ENCODE data around the gene AEN. TPM values are rescaled to one million over a fixed set of nuclear protein-coding genes. Genes with fewer than 3 reads are reported as not detected.
A peak's percentile ranks its signal among the peaks of the same experiment; 100 is the strongest.

Gene AEN
- total RNA-seq, 6 donors from 2014 or later, result 7.5 to 37.6 (median 18.4) TPM

DNA sequence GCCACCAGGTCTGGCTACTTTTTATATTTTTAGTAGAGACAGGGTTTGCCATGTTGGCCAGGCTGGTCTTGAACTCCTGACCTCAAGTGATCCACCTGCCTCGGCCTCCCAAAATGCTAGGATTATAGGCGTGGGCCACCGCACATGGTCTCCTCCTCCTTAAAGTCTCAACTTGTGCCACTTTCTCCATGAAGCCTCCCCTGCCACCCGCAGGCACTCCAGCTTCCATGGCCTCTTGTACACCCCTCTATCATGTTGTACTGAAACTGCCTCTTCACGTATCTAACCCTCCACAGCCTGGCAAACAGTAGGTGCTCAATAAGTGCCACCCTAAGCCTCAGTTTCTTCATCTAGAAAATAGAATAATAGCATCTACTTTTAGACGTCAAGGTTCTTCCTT, 57.6 kb downstream of the AEN start:
- no peaks in the 10 kb centered on the region for H3K36me3 ChIP-seq
- DNase-seq (no peak), ATAC-seq (ENCODE audit: low FRiP score in 2 of 2) (no peak)
- no peak for TF ChIP-seq EP300 (IDR thresholded peaks at IDR 0.05)
- TF ChIP-seq, protein P1, sequence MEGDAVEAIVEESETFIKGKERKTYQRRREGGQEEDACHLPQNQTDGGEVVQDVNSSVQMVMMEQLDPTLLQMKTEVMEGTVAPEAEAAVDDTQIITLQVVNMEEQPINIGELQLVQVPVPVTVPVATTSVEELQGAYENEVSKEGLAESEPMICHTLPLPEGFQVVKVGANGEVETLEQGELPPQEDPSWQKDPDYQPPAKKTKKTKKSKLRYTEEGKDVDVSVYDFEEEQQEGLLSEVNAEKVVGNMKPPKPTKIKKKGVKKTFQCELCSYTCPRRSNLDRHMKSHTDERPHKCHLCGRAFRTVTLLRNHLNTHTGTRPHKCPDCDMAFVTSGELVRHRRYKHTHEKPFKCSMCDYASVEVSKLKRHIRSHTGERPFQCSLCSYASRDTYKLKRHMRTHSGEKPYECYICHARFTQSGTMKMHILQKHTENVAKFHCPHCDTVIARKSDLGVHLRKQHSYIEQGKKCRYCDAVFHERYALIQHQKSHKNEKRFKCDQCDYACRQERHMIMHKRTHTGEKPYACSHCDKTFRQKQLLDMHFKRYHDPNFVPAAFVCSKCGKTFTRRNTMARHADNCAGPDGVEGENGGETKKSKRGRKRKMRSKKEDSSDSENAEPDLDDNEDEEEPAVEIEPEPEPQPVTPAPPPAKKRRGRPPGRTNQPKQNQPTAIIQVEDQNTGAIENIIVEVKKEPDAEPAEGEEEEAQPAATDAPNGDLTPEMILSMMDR (IDR thresholded peaks at IDR 0.05), result no peak
- no peak for TF ChIP-seq POLR2AphosphoS5 (IDR thresholded peaks at IDR 0.05)
- no peak for TF ChIP-seq POLR2A (IDR thresholded peaks at IDR 0.05)
- 91 to 96% methylated on average over 6 of the region's 6 CpGs for WGBS, 2 donors
- H3K27ac ChIP-seq, result no peak overlapping the region
- no peaks in the 10 kb centered on the region for H3K9me3 ChIP-seq
- H3K27me3 ChIP-seq, result no peaks in the 10 kb centered on the region
- H3K4me3 ChIP-seq, result no peak overlapping the region
- no peaks in the 10 kb centered on the region for H3K4me1 ChIP-seq

DNA sequence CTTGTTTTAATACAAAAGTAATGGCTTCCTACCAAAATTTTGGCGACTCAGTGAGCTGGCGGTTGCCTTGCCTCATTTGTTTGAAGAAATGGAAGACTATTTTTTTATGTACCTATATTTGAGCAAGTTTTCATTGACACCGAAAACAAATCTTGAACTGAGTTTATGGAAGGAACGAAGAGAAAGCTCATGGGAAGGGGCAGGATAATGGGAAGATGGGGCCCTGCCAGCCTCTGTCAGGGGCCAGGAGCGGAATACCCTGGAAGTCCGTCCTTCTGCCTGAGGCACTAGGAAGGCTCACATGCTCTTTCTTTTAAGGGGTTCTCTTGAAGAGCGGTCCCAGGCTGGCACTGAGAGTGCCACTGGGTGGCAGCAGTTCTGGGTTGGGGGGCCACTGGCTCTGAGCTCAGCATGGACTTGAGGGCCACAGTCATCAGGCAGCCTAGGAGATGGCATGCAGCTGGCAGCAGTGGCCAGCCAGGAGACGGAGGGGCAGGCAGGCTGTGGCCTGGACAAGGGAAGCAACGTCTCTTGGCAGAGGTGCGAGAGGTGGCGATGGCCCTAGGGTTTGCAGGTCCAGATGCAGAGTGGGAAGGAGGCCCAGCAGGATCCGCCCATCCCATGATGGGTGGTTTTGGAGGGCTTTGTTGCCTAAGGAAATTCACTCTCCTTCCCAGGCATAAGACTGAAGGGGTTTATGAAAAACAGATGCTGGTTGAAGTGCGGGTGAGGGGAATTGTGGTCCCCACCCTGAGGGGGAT, 59.3 kb downstream of the AEN start:
- Histone ChIP-seq H3K36me3 (no peaks in the 10 kb centered on the region), H3K27ac (no peak overlapping the region), H3K27me3 (no peaks in the 10 kb centered on the region), H3K9me3 (no peaks in the 10 kb centered on the region), H3K4me3 (no peak overlapping the region), H3K4me1 (no peaks in the 10 kb centered on the region)
- DNase-seq, result no peak
- 90 to 94% methylated on average over 12 to 13 of the region's 13 CpGs for WGBS, 2 donors
- TF ChIP-seq POLR2A (IDR thresholded peaks at IDR 0.05), result no peak
- TF ChIP-seq POLR2AphosphoS5 (IDR thresholded peaks at IDR 0.05), result no peak
- TF ChIP-seq, protein P1 (IDR thresholded peaks at IDR 0.05), result no peak
- no peak for TF ChIP-seq EP300 (IDR thresholded peaks at IDR 0.05)
- ATAC-seq (ENCODE audit: low FRiP score in 2 of 2), result no peak

DNA sequence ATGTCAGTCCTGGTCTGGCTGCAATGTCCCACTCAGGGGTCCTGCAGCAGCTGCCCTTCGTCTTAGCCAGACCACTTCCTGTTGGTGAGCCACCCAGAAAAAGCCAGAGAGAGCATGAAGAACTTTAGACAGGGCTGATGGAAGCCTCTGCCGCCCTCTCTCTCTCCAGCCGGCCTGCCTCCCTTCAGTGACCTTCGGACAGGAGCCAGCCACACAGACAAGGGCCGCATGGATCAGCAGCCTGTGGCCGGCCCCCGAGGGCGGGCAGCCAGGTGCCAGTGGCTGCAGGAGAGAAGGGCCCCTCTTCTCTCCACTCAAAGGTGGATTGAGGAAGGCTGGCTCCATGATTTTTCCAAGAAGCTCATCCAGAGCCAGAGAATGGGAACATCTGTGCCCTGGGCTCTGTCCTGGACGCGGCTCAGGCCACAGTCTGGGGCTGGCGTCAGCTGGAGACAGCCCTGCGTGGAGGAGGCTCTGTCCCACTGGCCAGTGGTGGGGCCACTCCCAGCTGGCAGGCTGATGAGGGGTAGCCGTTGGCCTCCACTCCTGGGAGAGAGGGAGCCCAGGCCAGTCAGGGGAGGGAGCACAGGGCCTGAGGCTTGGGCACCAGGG, 60.6 kb downstream of the AEN start:
- no peaks in the 10 kb centered on the region for H3K27me3 ChIP-seq
- ATAC-seq (ENCODE audit: low FRiP score in 2 of 2) (peak in 1 of 2 donors; percentile 50), DNase-seq (peak in 1 of 2 donors; percentile 59)
- no peaks in the 10 kb centered on the region for H3K9me3 ChIP-seq
- TF ChIP-seq POLR2A (IDR thresholded peaks at IDR 0.05) (no peak), POLR2AphosphoS5 (IDR thresholded peaks at IDR 0.05) (no peak), EP300 (IDR thresholded peaks at IDR 0.05) (no peak)
- TF ChIP-seq, protein P1 (IDR thresholded peaks at IDR 0.05), result no peak
- no peak overlapping the region for H3K4me3 ChIP-seq
- no peaks in the 10 kb centered on the region for H3K36me3 ChIP-seq
- WGBS, 2 donors, result 56 to 70% methylated on average over 4 to 9 of the region's 13 CpGs
- no peak overlapping the region for H3K27ac ChIP-seq
- no peaks in the 10 kb centered on the region for H3K4me1 ChIP-seq

Small RNAs within 50 kb of the gene (small RNA-seq; reads per million reads assigned to genes)
- 0 to 0.11 (median 0.03) reads per million in 4 donors for gene MIR1179
- 0 to 0.07 (median 0) reads per million in 4 donors for gene MIR7-2

Other genes with a start within 250 kb of the AEN start
- 10 to 100 TPM in 5 of 6 donors, 1 to 10 TPM in 1; 8.7 to 23.1 (median 17.6) TPM for gene MRPL46, start 154.0 kb upstream of the AEN start, total RNA-seq
- gene MRPS11, start 153.6 kb upstream of the AEN start, total RNA-seq, result 10 to 100 TPM; 12.9 to 53.4 (median 34.7) TPM
- gene DET1, start 74.7 kb upstream of the AEN start, total RNA-seq, result 10 to 100 TPM in 2 of 6 donors, 1 to 10 TPM in 4; 2.9 to 13.6 (median 5.3) TPM
- 100 to 1,000 TPM in 1 of 6 donors, 10 to 100 TPM in 5; 41.3 to 119 (median 67.0) TPM for gene ISG20, start 17.7 kb downstream of the AEN start, total RNA-seq
- 1 to 10 TPM in 1 of 6 donors, under 1 TPM in 2, not detected in 3; 0.24 to 1.6 (median 0.46) TPM for gene ACAN, start 182.1 kb downstream of the AEN start, total RNA-seq